GM19240 (cell line): ENCODE results near the gene ZNF75A.

Experiments
- DNase-seq: peaks from one replicate; pipeline ENCODE4 v3.0.0; 2011; ENCODE audit warnings: low spot score; ENCODE audit not compliant: insufficient read length

ZNF75A gene

GRCh38 chr16:3285131-3285530 is 20.2 kb upstream of the ZNF75A start:
- DNase-seq = no peak

GRCh38 chr16:3289998-3290673 is 15.2 kb upstream of the ZNF75A start:
- DNase-seq = no peak

- DNase-seq = no peak
These were observed 12.7 kb upstream of the ZNF75A start for GRCh38 chr16:3292604-3293003.

- no peak for DNase-seq
These were observed 10.1 kb upstream of the ZNF75A start for GRCh38 chr16:3295209-3295608.

- no peak for DNase-seq
These were observed 9.5 kb upstream of the ZNF75A start for GRCh38 chr16:3295783-3296182.

GRCh38 chr16:3304370-3304769 is 927 bp upstream of the ZNF75A start:
- DNase-seq = no peak

GRCh38 chr16:3306078-3306477 is 781 bp downstream of the ZNF75A start:
- DNase-seq = no peak

GRCh38 chr16:3311496-3311895 is 6.2 kb downstream of the ZNF75A start:
- DNase-seq = no peak

- DNase-seq = no peak
These were observed 12.2 kb downstream of the ZNF75A start for GRCh38 chr16:3317315-3317999.

- no peak for DNase-seq
These were observed 16.5 kb downstream of the ZNF75A start for GRCh38 chr16:3321816-3322215.

GRCh38 chr16:3327514-3327913 is 22.2 kb downstream of the ZNF75A start:
- DNase-seq = no peak

GRCh38 chr16:3328104-3328503 is 22.8 kb downstream of the ZNF75A start:
- DNase-seq = no peak

GRCh38 chr16:3328643-3329042 is 23.3 kb downstream of the ZNF75A start:
- DNase-seq = no peak

GRCh38 chr16:3346041-3346440 is 40.7 kb downstream of the ZNF75A start:
- no peak for DNase-seq

- no peak for DNase-seq
These were observed 42.3 kb downstream of the ZNF75A start for GRCh38 chr16:3347586-3347985.

- DNase-seq = no peak
These were observed 43.4 kb downstream of the ZNF75A start for GRCh38 chr16:3348547-3349167.

GRCh38 chr16:3349175-3349574 is 43.9 kb downstream of the ZNF75A start:
- DNase-seq = no peak

- DNase-seq = no peak
These were observed 50.3 kb downstream of the ZNF75A start, which contains the start of gene OR2C1 for GRCh38 chr16:3355589-3355988. Gene OR2C1, plus strand, starts transcription at chr16:3355889. Its CDS starts 52 bp downstream, at chr16:3355941.

GRCh38 chr16:3356118-3356517 is 50.8 kb downstream of the ZNF75A start:
- no peak for DNase-seq

GRCh38 chr16:3358871-3359270 is 53.6 kb downstream of the ZNF75A start:
- DNase-seq = no peak

GRCh38 chr16:3362931-3363330 is 57.6 kb downstream of the ZNF75A start:
- DNase-seq = no peak

- DNase-seq = no peak
These were observed 58.5 kb downstream of the ZNF75A start for GRCh38 chr16:3363793-3364192.
